Activated CD4-positive, alpha-beta T cell treated with anti-CD3 and anti-CD28 coated beads, Interleukin-2, Interleukin-4, amounts not matched to agents 100 ng/mL and 50 ng/mL, durations not matched to agents 16 hours and 8 hours (primary cell): ENCODE data around the gene KRT15.

Experiments used
- DNase-seq: peaks from one replicate; pipeline ENCODE4 v3.0.0-alpha.2; 2020; ENCODE audit warnings: low spot score

Gene KRT15

DNA sequence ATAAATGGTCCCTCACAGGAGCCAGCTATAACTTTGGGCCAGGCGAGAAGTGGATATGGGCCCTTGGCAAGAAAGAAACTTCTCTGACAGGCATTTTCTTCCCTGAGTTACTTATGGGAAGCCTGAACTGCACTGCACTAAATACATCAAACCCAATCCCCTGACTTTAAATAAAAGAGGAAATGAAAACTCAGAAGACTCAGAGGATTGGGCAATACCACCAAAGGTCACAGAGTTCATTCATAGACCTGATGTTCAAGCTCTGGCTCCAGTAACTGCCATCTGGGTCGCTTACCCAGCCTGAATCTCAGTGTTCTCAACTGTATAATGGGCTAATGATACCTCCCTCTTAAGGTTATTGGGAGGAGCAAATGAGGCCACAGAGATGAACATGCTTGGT, 38.6 kb downstream of the KRT15 start:
- DNase-seq, result no peak

GRCh38 chr17:41478237-41478636, 40.5 kb downstream of the KRT15 start:
- DNase-seq, result no peak

DNA sequence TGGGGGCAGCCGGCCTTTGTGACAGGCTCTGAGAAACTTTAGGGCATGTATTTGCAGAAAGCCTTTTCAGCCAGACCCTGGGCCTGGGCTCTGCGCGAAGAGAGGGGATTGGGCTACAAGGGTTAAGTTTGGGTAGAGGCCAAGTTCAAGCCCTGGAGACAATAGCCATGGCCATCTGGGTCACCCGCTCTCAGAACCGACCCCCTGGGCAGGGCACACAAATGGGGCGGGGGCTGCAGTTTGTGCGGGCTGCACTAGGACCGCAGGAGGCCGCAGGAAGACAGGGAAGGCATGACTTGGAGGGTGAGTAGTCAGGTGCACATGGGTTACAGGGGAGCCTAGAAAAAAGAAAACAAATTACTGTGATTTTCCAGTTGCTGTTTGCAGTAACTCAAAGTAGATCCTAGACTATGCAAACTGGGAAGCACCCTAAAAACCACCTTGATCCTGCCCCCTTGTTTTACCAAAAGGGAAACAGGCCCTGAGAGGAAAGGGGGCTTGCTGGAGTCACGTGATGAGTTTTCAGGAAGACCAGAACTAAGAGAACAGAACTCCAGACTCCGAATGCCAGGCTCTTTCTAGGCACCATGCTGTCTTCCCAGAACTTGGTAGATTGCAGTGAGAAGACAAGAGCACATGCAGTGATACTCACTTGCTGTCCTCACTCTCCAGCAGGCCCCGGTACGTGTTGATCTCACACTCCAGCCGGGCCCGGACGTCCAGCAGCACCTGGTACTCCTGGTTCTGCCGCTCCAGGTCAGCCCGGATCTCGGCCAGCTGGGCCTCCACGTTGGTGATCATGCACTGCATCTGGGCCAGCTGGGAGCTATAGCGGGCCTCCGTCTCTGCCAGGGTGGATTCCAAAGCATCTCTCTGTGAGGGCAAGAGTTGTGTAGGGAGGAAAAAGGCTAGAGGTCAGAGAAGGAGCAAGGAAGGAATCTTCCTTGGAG, 41.5 kb downstream of the KRT15 start:
- no peak for DNase-seq

DNA sequence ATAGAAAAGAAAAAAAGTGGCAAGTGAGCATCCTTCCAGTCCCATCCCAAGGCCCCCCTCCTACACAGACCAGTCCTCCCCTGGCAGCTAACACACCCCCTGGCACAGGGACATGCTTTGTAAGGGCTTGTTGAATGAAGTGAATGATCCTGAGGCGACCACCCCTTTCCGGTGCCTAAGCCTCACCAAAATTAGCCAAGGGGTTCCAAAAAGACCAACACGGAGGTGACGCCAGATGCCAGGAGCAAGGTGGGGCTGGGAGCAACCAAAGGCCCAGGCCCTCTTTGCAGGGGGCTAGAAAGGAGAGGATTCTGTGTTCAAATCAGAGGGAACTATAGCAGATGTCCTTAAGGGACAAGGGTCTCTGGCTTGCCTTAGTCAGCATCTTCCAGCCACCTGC, 43.3 kb downstream of the KRT15 start:
- DNase-seq, result no peak

- no peak for DNase-seq
Measured at GRCh38 chr17:41474863-41475262, 43.8 kb downstream of the KRT15 start.

GRCh38 chr17:41468346-41468745, 50.3 kb downstream of the KRT15 start:
- DNase-seq, result no peak

- DNase-seq, result no peak
Measured at GRCh38 chr17:41467561-41467960, 51.1 kb downstream of the KRT15 start.

DNA sequence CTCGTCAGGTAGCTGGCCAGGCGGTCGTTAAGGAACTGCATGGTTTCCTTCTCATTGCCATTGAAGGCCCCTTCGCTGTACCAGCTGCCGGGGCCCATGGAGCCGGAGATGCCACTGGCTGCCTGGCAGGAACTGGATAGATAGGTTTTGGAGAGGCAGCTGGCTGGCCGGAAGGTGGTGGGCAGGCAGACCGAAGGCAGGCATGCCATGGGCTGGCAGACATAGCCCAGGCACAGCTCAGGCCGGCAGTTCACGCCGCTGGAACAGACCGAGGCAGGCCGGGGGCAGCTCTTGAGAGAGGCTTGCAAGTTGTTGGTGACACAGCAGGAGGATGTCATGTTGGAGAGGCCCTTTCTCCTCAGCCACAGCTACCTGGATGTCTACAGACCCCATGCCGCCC, 51.7 kb downstream of the KRT15 start, which contains the start of gene KRT32:
Gene KRT32, minus strand, starts transcription at position 399 of the 400 bp plus-strand sequence. Its CDS starts 61 bp downstream, at position 338.
- DNase-seq, result no peak

GRCh38 chr17:41464682-41465081, 54.0 kb downstream of the KRT15 start:
- no peak for DNase-seq

GRCh38 chr17:41464173-41464572, 54.5 kb downstream of the KRT15 start:
- DNase-seq, result no peak

- DNase-seq, result no peak
Measured at GRCh38 chr17:41463746-41464145, 54.9 kb downstream of the KRT15 start.
